Upper lobe of left lung (tissue), 4 donors: Measurements from ENCODE around the gene MEIS1.

Experiments used
- POLR2AphosphoS5 ChIP-seq, 2 donors: sonication (generic); formaldehyde crosslinking; IDR thresholded peaks; one replicate each; pipeline ENCODE4 v1.5.1; 2017; ENCODE audit warnings: antibody characterized with exemption in 2 of 2
- TF ChIP-seq, protein P1 (sequence below), 6 experiments: fragments of 450-650 bp in 4 of 6; fragments of 200-600 bp in 2 of 6; sonication (generic) in 2 of 6; IDR thresholded peaks; one replicate each; pipeline ENCODE4 v1.5.1; 2016 to 2019; ENCODE audit warnings: antibody characterized with exemption in 6 of 6

DNA sequence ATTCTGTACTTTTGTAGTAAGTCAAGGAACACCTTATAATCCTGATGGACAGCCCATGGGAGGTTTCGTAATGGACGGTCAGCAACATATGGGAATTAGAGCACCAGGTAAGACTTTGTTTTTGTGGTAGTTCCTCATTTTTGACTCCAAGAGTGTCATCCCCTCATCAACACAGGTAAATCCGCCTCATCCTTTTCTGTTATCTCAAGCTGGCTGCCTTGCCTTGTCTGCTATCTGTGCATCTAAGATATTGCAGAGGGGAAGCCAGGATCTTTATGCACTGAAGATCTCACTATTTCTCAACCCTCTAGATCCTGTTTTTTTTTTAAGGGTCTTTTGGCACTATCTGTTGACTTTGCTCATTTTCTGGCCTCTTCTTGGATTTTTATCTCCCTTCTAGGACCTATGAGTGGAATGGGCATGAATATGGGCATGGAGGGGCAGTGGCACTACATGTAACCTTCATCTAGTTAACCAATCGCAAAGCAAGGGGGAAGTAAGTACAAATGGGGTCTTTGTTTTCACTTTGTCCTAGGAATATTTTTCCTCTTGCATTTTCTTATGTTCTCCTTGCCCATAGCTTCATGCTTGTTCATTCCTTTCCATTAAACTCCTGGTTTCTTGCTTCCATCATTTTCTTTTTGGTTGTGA lies 133.8 kb downstream of the MEIS1 start:
- TF ChIP-seq POLR2AphosphoS5 (IDR thresholded peaks at IDR 0.05), result no peak
- TF ChIP-seq, protein P1, sequence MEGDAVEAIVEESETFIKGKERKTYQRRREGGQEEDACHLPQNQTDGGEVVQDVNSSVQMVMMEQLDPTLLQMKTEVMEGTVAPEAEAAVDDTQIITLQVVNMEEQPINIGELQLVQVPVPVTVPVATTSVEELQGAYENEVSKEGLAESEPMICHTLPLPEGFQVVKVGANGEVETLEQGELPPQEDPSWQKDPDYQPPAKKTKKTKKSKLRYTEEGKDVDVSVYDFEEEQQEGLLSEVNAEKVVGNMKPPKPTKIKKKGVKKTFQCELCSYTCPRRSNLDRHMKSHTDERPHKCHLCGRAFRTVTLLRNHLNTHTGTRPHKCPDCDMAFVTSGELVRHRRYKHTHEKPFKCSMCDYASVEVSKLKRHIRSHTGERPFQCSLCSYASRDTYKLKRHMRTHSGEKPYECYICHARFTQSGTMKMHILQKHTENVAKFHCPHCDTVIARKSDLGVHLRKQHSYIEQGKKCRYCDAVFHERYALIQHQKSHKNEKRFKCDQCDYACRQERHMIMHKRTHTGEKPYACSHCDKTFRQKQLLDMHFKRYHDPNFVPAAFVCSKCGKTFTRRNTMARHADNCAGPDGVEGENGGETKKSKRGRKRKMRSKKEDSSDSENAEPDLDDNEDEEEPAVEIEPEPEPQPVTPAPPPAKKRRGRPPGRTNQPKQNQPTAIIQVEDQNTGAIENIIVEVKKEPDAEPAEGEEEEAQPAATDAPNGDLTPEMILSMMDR (IDR thresholded peaks at IDR 0.05), result no peak
